Activated CD8-positive, alpha-beta memory T cell treated with anti-CD3 and anti-CD28 coated beads, Interleukin-2, amount 10 ng/mL, durations not matched to agents 7 days and 5 days (primary cell): ENCODE data around the gene MYO16. TPM values are rescaled to one million over a fixed set of nuclear protein-coding genes. Genes with fewer than 3 reads are reported as not detected.
"Not testable (repeated sequence)": the region's sequence is repeated elsewhere in the genome, so short reads cannot be mapped to it uniquely, and the experiment has no call there.

ENCODE experiments used
- ATAC-seq: fragments of 150-1000 bp; cut with Tn5 transposase; one replicate; pipeline ENCODE4 v1.10.0; 2021; ENCODE audit warnings: moderate library complexity
- CTCF ChIA-PET: fragments of 350-600 bp; sonication (Branson Sonifier 250); formaldehyde crosslinking; loops from one replicate; lab custom pipeline; 2021; ENCODE audit warnings: antibody characterized with exemption; lab: Charles Lee
- DNase-seq: peaks from one replicate; pipeline ENCODE4 v3.0.0-alpha.2; 2020
- H3K27ac Mint-ChIP-seq: one replicate; pipeline ENCODE4 v1.8.0; 2021; ENCODE audit warnings: mild to moderate bottlenecking, mixed read lengths
- H3K27me3 Mint-ChIP-seq: one replicate; pipeline ENCODE4 v1.8.0; 2021; ENCODE audit warnings: mixed read lengths
- H3K36me3 Mint-ChIP-seq: one replicate; pipeline ENCODE4 v1.8.0; 2021; ENCODE audit warnings: mild to moderate bottlenecking, mixed read lengths
- H3K4me1 Mint-ChIP-seq: one replicate; pipeline ENCODE4 v1.8.0; 2021; ENCODE audit warnings: mixed read lengths
- H3K4me3 Mint-ChIP-seq: one replicate; pipeline ENCODE4 v1.8.0; 2021; ENCODE audit warnings: mild to moderate bottlenecking, moderate library complexity, mixed read lengths
- H3K9me3 Mint-ChIP-seq: one replicate; pipeline ENCODE4 v1.8.0; 2022; ENCODE audit warnings: low read depth, mixed read lengths
- total RNA-seq, 2 experiments: library from RNA; stranded (reverse); gene quantifications; one replicate each; pipeline ENCODE4 v1.2.3, GENCODE V29; 2021

The MYO16 gene
- total RNA-seq, 2 experiments from 2014 or later, result 0.05 TPM; not detected in 1

DNA sequence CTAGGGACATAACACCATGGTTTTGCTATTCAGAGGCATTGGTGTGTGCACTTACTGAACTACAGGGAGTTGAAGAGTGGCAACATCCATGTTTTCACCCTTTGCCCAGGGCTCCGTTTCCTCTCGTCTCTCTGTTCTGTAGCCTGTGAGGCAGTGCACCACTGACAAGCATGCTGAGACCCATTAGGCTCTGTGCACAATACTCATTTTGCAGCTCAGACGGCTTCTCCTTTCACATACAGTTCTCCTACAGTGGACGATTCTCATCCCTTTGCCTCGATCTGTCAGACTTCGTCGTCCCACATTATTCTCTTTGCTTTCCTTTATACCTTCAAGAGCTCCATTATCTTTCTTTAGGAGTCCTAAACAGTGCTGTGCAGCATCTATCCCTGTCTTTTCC lies 403.7 kb downstream of the MYO16 start:
- Mint-ChIP-seq H3K4me1 (no peaks in the 10 kb centered on the region), H3K9me3 (no peaks in the 10 kb centered on the region), H3K4me3 (no peak overlapping the region), H3K27me3 (no peaks in the 10 kb centered on the region), H3K36me3 (no peaks in the 10 kb centered on the region), H3K27ac (no peak overlapping the region)
- no peak for DNase-seq
- CTCF ChIA-PET, result no interaction called here
- no peak for ATAC-seq

DNA sequence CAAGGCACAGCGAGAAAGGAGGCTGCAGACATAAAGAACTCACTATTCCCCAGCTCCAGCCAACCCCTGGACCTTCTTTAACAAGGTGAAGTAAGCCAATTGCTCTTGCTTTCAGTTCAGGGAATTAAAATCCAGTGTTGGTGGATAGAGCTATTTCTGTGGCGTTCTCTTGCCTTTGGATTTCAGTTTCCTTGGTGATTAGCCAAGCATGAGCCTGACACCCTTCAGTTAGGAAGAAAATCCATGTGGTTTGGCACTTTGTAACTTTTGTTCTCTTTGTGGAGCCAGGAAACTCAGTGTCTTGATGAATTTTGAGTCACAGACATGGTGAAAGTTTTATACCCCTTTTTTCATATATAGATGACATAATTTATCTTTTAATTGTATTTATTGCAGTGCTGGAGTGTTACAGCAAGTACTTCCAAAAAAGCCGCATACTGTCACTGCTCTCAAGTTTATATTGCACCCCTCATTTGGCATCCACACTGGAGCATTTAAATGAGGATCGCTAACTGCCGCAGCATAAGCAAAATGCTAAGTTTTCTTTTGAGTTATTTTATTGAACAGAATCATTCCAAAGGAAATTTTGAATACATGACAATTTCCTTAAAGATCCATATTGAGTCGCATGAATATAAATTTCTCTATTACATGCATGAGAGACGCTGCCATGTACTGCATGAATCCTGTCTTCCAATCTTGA lies 406.8 kb downstream of the MYO16 start:
- H3K36me3 Mint-ChIP-seq, result no peaks in the 10 kb centered on the region
- no peak for ATAC-seq
- CTCF ChIA-PET, result no interaction called here

GRCh38 chr13:109043636-109044035 lies 414.2 kb downstream of the MYO16 start:
- Mint-ChIP-seq H3K4me3 (no peak overlapping the region), H3K9me3 (no peaks in the 10 kb centered on the region), H3K36me3 (no peaks in the 10 kb centered on the region), H3K27ac (no peak overlapping the region), H3K27me3 (no peaks in the 10 kb centered on the region), H3K4me1 (no peaks in the 10 kb centered on the region)
- ATAC-seq (no peak), DNase-seq (no peak)
- CTCF ChIA-PET, result no interaction called here

More for the DNA sequence above, 406.8 kb downstream of the MYO16 start:
- Mint-ChIP-seq H3K27me3 (no peaks in the 10 kb centered on the region), H3K9me3 (no peaks in the 10 kb centered on the region), H3K27ac (no peak overlapping the region), H3K4me3 (no peak overlapping the region), H3K4me1 (no peaks in the 10 kb centered on the region)
- DNase-seq, result no peak

GRCh38 chr13:109055850-109056249 lies 426.4 kb downstream of the MYO16 start:
- Mint-ChIP-seq H3K4me1 (no peaks in the 10 kb centered on the region), H3K4me3 (no peak overlapping the region), H3K9me3 (no peaks in the 10 kb centered on the region), H3K27ac (no peak overlapping the region), H3K27me3 (no peaks in the 10 kb centered on the region), H3K36me3 (no peaks in the 10 kb centered on the region)
- no peak for DNase-seq
- CTCF ChIA-PET, result no interaction called here
- ATAC-seq, result no peak

DNA sequence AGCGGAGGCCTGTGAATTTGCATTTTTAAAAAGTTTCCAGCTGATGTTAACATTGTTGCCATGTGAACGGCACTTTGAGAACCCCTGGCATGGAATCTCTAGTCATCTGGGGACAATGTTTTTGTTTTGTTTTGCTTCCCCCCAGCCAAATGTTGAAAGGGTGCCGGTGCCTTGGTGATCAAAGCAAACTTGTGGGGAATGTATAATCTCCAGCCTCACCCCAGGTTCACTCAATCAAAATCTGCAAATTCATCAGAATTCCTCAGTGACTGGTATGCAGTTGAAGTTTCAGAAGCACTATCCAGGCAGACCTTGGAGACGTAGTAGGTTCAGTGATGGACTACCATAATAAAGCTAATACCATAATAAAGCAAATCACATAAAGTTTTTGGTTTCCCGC lies 428.7 kb downstream of the MYO16 start:
- no peaks in the 10 kb centered on the region for H3K4me1 Mint-ChIP-seq
- no peaks in the 10 kb centered on the region for H3K36me3 Mint-ChIP-seq
- CTCF ChIA-PET, result no interaction called here
- H3K27ac Mint-ChIP-seq, result no peak overlapping the region
- no peak overlapping the region for H3K4me3 Mint-ChIP-seq
- no peaks in the 10 kb centered on the region for H3K9me3 Mint-ChIP-seq
- no peak for DNase-seq
- no peak for ATAC-seq
- H3K27me3 Mint-ChIP-seq, result no peaks in the 10 kb centered on the region

DNA sequence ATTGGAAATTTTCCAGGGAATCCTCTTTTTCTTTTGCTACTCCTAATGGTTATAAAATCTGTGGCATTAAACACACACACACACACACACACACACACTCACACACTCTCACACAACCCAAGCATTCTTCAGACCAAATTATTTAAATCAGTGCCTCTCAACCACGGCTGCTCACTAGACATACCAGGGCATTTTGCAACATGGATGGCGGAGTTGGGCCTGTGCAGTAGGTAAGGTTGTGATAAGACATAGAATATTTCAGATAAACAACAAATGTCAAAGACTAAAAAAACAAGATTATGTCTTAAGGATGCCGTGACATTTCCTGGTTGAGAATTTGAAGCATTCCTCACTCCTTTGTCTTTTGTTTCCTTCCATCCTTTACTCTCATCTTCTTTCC lies 443.1 kb downstream of the MYO16 start:
- no peak overlapping the region for H3K4me3 Mint-ChIP-seq
- H3K27me3 Mint-ChIP-seq, result no peaks in the 10 kb centered on the region
- no peaks in the 10 kb centered on the region for H3K36me3 Mint-ChIP-seq
- CTCF ChIA-PET, result no interaction called here
- no peaks in the 10 kb centered on the region for H3K4me1 Mint-ChIP-seq
- ATAC-seq, result no peak
- DNase-seq, result no peak
- H3K9me3 Mint-ChIP-seq, result no peaks in the 10 kb centered on the region
- no peak overlapping the region for H3K27ac Mint-ChIP-seq

GRCh38 chr13:109074436-109074835 lies 445.0 kb downstream of the MYO16 start:
- CTCF ChIA-PET, result no interaction called here
- DNase-seq, result no peak
- Mint-ChIP-seq H3K4me3 (no peak overlapping the region), H3K36me3 (no peaks in the 10 kb centered on the region), H3K27ac (no peak overlapping the region), H3K27me3 (no peaks in the 10 kb centered on the region), H3K9me3 (no peaks in the 10 kb centered on the region), H3K4me1 (no peaks in the 10 kb centered on the region)
- ATAC-seq, result no peak

GRCh38 chr13:109074853-109075252 lies 445.4 kb downstream of the MYO16 start:
- no peak overlapping the region for H3K27ac Mint-ChIP-seq
- H3K36me3 Mint-ChIP-seq, result no peaks in the 10 kb centered on the region
- no peaks in the 10 kb centered on the region for H3K27me3 Mint-ChIP-seq
- ATAC-seq, result no peak
- H3K4me3 Mint-ChIP-seq, result no peak overlapping the region
- no peaks in the 10 kb centered on the region for H3K4me1 Mint-ChIP-seq
- CTCF ChIA-PET, result no interaction called here
- no peak for DNase-seq
- no peaks in the 10 kb centered on the region for H3K9me3 Mint-ChIP-seq

DNA sequence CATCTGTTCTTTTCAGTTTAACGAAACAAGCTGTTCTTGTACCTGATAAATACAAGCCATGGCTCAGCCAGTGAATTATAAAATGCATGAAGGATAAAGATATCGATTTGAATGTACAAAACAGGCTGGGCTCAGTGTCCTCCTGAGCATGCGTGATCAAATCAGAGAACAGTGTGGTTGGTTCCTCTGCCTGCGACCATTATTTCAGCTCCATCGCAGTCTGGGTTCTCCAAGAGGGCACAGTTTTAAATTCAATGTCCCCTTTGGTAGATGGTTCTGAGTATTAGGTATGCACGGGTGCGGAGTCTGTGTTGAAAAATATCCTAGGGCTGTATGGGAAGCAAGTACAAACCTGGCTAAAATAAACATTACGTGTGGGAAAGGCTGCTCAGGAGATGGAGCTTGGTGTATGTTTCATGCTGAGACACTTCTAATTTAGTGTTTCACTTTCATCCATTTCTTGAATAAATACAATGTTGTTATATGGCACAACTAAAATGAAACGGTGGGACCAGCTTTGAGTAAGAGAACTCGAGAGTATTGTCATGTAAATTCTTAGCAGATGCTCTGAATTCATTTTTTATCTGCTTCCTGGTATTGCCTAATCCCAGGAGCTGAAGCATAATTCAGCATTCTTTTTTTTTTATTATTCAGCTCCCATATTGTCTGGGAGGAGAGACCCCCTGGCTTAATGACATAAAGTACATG lies 458.7 kb downstream of the MYO16 start:
- DNase-seq, result no peak
- Mint-ChIP-seq H3K4me3 (no peak overlapping the region), H3K9me3 (no peaks in the 10 kb centered on the region), H3K27ac (no peak overlapping the region), H3K36me3 (no peaks in the 10 kb centered on the region), H3K27me3 (no peaks in the 10 kb centered on the region), H3K4me1 (no peaks in the 10 kb centered on the region)
- ATAC-seq, result no peak
- CTCF ChIA-PET, result no interaction called here

- ATAC-seq, result no peak
- no peaks in the 10 kb centered on the region for H3K27me3 Mint-ChIP-seq
- no peak overlapping the region for H3K27ac Mint-ChIP-seq
- H3K9me3 Mint-ChIP-seq, result no peaks in the 10 kb centered on the region
- no peaks in the 10 kb centered on the region for H3K4me1 Mint-ChIP-seq
- no peak for DNase-seq
- H3K36me3 Mint-ChIP-seq, result no peaks in the 10 kb centered on the region
- no peak overlapping the region for H3K4me3 Mint-ChIP-seq
- CTCF ChIA-PET, result no interaction called here
Observed at GRCh38 chr13:109088624-109088917, 459.2 kb downstream of the MYO16 start.

- DNase-seq (no peak), ATAC-seq (no peak)
- Mint-ChIP-seq H3K27ac (no peak overlapping the region), H3K27me3 (no peaks in the 10 kb centered on the region), H3K36me3 (no peaks in the 10 kb centered on the region), H3K4me1 (no peaks in the 10 kb centered on the region), H3K9me3 (no peaks in the 10 kb centered on the region), H3K4me3 (no peak overlapping the region)
- CTCF ChIA-PET, result no interaction called here
Observed at GRCh38 chr13:109090796-109091195, 461.4 kb downstream of the MYO16 start.

DNA sequence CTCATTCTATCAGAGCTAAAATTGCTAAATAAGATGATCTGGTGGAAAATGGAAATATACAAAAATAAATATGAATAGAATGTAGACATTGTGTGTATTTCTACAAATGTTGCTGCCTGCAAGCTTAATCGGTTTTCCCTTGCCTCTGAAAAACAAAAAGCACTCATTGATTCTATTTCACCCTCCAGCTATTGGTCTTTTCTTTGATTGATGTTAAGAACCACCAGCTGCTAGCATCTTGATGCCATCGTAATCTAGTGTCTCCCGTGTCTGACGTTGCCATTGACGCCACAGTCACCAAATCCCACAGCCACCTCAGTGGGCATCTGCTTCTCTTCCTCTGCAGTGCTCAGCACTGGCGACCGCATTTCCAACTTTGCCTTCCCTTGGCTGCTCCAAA lies 461.8 kb downstream of the MYO16 start:
- Mint-ChIP-seq H3K36me3 (no peaks in the 10 kb centered on the region), H3K27me3 (no peaks in the 10 kb centered on the region), H3K4me3 (no peak overlapping the region), H3K4me1 (no peaks in the 10 kb centered on the region), H3K27ac (no peak overlapping the region), H3K9me3 (no peaks in the 10 kb centered on the region)
- CTCF ChIA-PET, result no interaction called here
- DNase-seq (no peak), ATAC-seq (no peak)

GRCh38 chr13:109092186-109092585 lies 462.8 kb downstream of the MYO16 start:
- H3K27me3 Mint-ChIP-seq, H3K36me3 Mint-ChIP-seq, H3K4me3 Mint-ChIP-seq, DNase-seq, ATAC-seq, H3K4me1 Mint-ChIP-seq, H3K9me3 Mint-ChIP-seq, CTCF ChIA-PET, H3K27ac Mint-ChIP-seq: not testable (repeated sequence)

- Mint-ChIP-seq H3K27ac (no peak overlapping the region), H3K36me3 (no peaks in the 10 kb centered on the region)
Observed at GRCh38 chr13:109093998-109094397, 464.6 kb downstream of the MYO16 start.

More at GRCh38 chr13:109093998-109094397, 464.6 kb downstream of the MYO16 start:
- DNase-seq, result no peak
- CTCF ChIA-PET, result no interaction called here
- Mint-ChIP-seq H3K27me3 (no peaks in the 10 kb centered on the region), H3K4me1 (no peaks in the 10 kb centered on the region), H3K9me3 (no peaks in the 10 kb centered on the region), H3K4me3 (no peak overlapping the region)
- ATAC-seq, result no peak
